Activated naive CD8-positive, alpha-beta T cell (primary cell): ENCODE data around the gene KANSL3.
A peak's percentile ranks its signal among the peaks of the same experiment; 100 is the strongest.
"Not testable (repeated sequence)": the region's sequence is repeated elsewhere in the genome, so short reads cannot be mapped to it uniquely, and the experiment has no call there.

Source experiments
- H3K27ac Mint-ChIP-seq: one replicate; pipeline ENCODE4 v1.8.0; 2021; ENCODE audit warnings: mixed read lengths
- H3K27me3 Mint-ChIP-seq: one replicate; pipeline ENCODE4 v1.8.0; 2021; ENCODE audit warnings: mixed read lengths
- H3K36me3 Mint-ChIP-seq: one replicate; pipeline ENCODE4 v1.8.0; 2021; ENCODE audit warnings: mixed read lengths
- H3K4me1 Mint-ChIP-seq: one replicate; pipeline ENCODE4 v1.8.0; 2021; ENCODE audit warnings: low read depth, mixed read lengths
- H3K4me3 Mint-ChIP-seq: one replicate; pipeline ENCODE4 v1.8.0; 2021; ENCODE audit warnings: mild to moderate bottlenecking, mixed read lengths
- H3K9me3 Mint-ChIP-seq: one replicate; pipeline ENCODE4 v1.8.0; 2021; ENCODE audit warnings: low read depth, mixed read lengths

The KANSL3 gene

GRCh38 chr2:96664366-96664925, 26.3 kb upstream of the KANSL3 start:
- H3K27me3 Mint-ChIP-seq: no peaks in the 10 kb centered on the region
- H3K4me1 Mint-ChIP-seq: no peaks in the 10 kb centered on the region
- H3K9me3 Mint-ChIP-seq: peaks cover 3% of the 10 kb centered on the region

GRCh38 chr2:96663829-96664228, 25.7 kb upstream of the KANSL3 start:
- H3K4me1 Mint-ChIP-seq: no peaks in the 10 kb centered on the region
- no peaks in the 10 kb centered on the region for H3K36me3 Mint-ChIP-seq
- H3K9me3 Mint-ChIP-seq: peaks cover 3% of the 10 kb centered on the region
- H3K27me3 Mint-ChIP-seq: no peaks in the 10 kb centered on the region
- no peak overlapping the region for H3K4me3 Mint-ChIP-seq
- H3K27ac Mint-ChIP-seq: no peak overlapping the region

More at GRCh38 chr2:96664366-96664925, 26.3 kb upstream of the KANSL3 start:
- no peak overlapping the region for H3K27ac Mint-ChIP-seq
- H3K4me3 Mint-ChIP-seq: no peak overlapping the region
- no peaks in the 10 kb centered on the region for H3K36me3 Mint-ChIP-seq

GRCh38 chr2:96663177-96663576, 25.1 kb upstream of the KANSL3 start:
- Mint-ChIP-seq H3K4me1 (no peaks in the 10 kb centered on the region), H3K27me3 (no peaks in the 10 kb centered on the region), H3K27ac (no peak overlapping the region), H3K9me3 (peaks cover 3% of the 10 kb centered on the region), H3K4me3 (no peak overlapping the region), H3K36me3 (no peaks in the 10 kb centered on the region)

GRCh38 chr2:96662360-96662759, 24.2 kb upstream of the KANSL3 start:
- no peak overlapping the region for H3K27ac Mint-ChIP-seq
- H3K9me3 Mint-ChIP-seq: peaks cover 3% of the 10 kb centered on the region
- H3K4me1 Mint-ChIP-seq: no peaks in the 10 kb centered on the region
- H3K4me3 Mint-ChIP-seq: no peak overlapping the region
- no peaks in the 10 kb centered on the region for H3K27me3 Mint-ChIP-seq
- no peaks in the 10 kb centered on the region for H3K36me3 Mint-ChIP-seq

- Mint-ChIP-seq H3K4me1 (no peaks in the 10 kb centered on the region), H3K4me3 (no peak overlapping the region), H3K27ac (no peak overlapping the region)
These were observed 23.2 kb upstream of the KANSL3 start for GRCh38 chr2:96661324-96661723.

GRCh38 chr2:96656540-96656939, 18.4 kb upstream of the KANSL3 start:
- no peaks in the 10 kb centered on the region for H3K4me1 Mint-ChIP-seq
- no peaks in the 10 kb centered on the region for H3K27me3 Mint-ChIP-seq
- H3K36me3 Mint-ChIP-seq: no peaks in the 10 kb centered on the region
- H3K9me3 Mint-ChIP-seq: no peaks in the 10 kb centered on the region
- no peak overlapping the region for H3K27ac Mint-ChIP-seq
- no peak overlapping the region for H3K4me3 Mint-ChIP-seq

More at GRCh38 chr2:96661324-96661723, 23.2 kb upstream of the KANSL3 start:
- Mint-ChIP-seq H3K36me3 (no peaks in the 10 kb centered on the region), H3K27me3 (no peaks in the 10 kb centered on the region), H3K9me3 (peaks cover 3% of the 10 kb centered on the region)

GRCh38 chr2:96655526-96655925, 17.4 kb upstream of the KANSL3 start:
- Mint-ChIP-seq H3K4me3 (no peak overlapping the region), H3K4me1 (no peaks in the 10 kb centered on the region), H3K36me3 (no peaks in the 10 kb centered on the region), H3K27me3 (no peaks in the 10 kb centered on the region), H3K27ac (no peak overlapping the region), H3K9me3 (no peaks in the 10 kb centered on the region)

- not testable (repeated sequence) for H3K4me1 Mint-ChIP-seq, H3K27me3 Mint-ChIP-seq, H3K9me3 Mint-ChIP-seq, H3K4me3 Mint-ChIP-seq, H3K27ac Mint-ChIP-seq, H3K36me3 Mint-ChIP-seq
These were observed 16.7 kb upstream of the KANSL3 start for GRCh38 chr2:96654791-96655190.

GRCh38 chr2:96651793-96652192, 13.7 kb upstream of the KANSL3 start:
- Mint-ChIP-seq H3K36me3 (no peaks in the 10 kb centered on the region), H3K27ac (no peak overlapping the region), H3K4me3 (no peak overlapping the region), H3K27me3 (no peaks in the 10 kb centered on the region), H3K4me1 (no peaks in the 10 kb centered on the region), H3K9me3 (no peaks in the 10 kb centered on the region)

- H3K4me1 Mint-ChIP-seq: no peaks in the 10 kb centered on the region
- H3K27ac Mint-ChIP-seq: no peak overlapping the region
- H3K9me3 Mint-ChIP-seq: no peaks in the 10 kb centered on the region
- H3K27me3 Mint-ChIP-seq: no peaks in the 10 kb centered on the region
- H3K4me3 Mint-ChIP-seq: no peak overlapping the region
- no peaks in the 10 kb centered on the region for H3K36me3 Mint-ChIP-seq
These were observed 11.2 kb upstream of the KANSL3 start for GRCh38 chr2:96649342-96649741.

- no peaks in the 10 kb centered on the region for H3K36me3 Mint-ChIP-seq
- H3K4me3 Mint-ChIP-seq: no peak overlapping the region
- no peaks in the 10 kb centered on the region for H3K4me1 Mint-ChIP-seq
- H3K9me3 Mint-ChIP-seq: no peaks in the 10 kb centered on the region
- no peaks in the 10 kb centered on the region for H3K27me3 Mint-ChIP-seq
- H3K27ac Mint-ChIP-seq: no peak overlapping the region
These were observed 10.3 kb upstream of the KANSL3 start for GRCh38 chr2:96648306-96648930.

- H3K27me3 Mint-ChIP-seq: no peaks in the 10 kb centered on the region
- no peaks in the 10 kb centered on the region for H3K9me3 Mint-ChIP-seq
- no peak overlapping the region for H3K27ac Mint-ChIP-seq
- H3K36me3 Mint-ChIP-seq: no peaks in the 10 kb centered on the region
- no peaks in the 10 kb centered on the region for H3K4me1 Mint-ChIP-seq
- no peak overlapping the region for H3K4me3 Mint-ChIP-seq
These were observed 9.6 kb upstream of the KANSL3 start for GRCh38 chr2:96647681-96648080.

GRCh38 chr2:96642564-96643360, 4.7 kb upstream of the KANSL3 start, which contains the start of gene FER1L5:
TSS of gene FER1L5 (plus strand) at chr2:96642764. CDS start at chr2:96642837, 73 bp downstream.
- Mint-ChIP-seq H3K9me3 (no peaks in the 10 kb centered on the region), H3K4me3 (no peak within 1 kb of the TSS), H3K36me3 (no peaks in the 10 kb centered on the region), H3K27me3 (no peaks in the 10 kb centered on the region), H3K27ac (no peak within 1 kb of the TSS), H3K4me1 (peaks cover 5% of the 10 kb centered on the region)

- peaks cover 12% of the 10 kb centered on the region for H3K36me3 Mint-ChIP-seq
- H3K27me3 Mint-ChIP-seq: no peaks in the 10 kb centered on the region
- H3K4me1 Mint-ChIP-seq: peaks cover 40% of the 10 kb centered on the region
- peak overlapping the region; percentile 95 for H3K27ac Mint-ChIP-seq
- peak overlapping the region; percentile 95 for H3K4me3 Mint-ChIP-seq
- H3K9me3 Mint-ChIP-seq: no peaks in the 10 kb centered on the region
These were observed 548 bp downstream of the KANSL3 start for GRCh38 chr2:96637385-96638143.
